Mononuclear cell (primary cell): ENCODE results near the gene CAMK1D. TPM values are rescaled to one million over a fixed set of nuclear protein-coding genes. Genes with fewer than 3 reads are reported as not detected.

Source experiments
- H3K27me3 ChIP-seq: 2 replicates; pipeline ENCODE4 v1.6.0; 2011; ENCODE audit warnings: low read length, control low read depth; ENCODE audit not compliant: insufficient read depth
- H3K4me1 ChIP-seq: 2 replicates; pipeline ENCODE4 v1.5.1; 2011; ENCODE audit warnings: mild to moderate bottlenecking, low read length, control low read depth; ENCODE audit not compliant: insufficient read depth
- H3K4me3 ChIP-seq: 2 replicates; pipeline ENCODE4 v1.5.1; 2011; ENCODE audit warnings: mild to moderate bottlenecking, low read length, moderate library complexity
- H3K9me3 ChIP-seq: 2 replicates; pipeline ENCODE4 v1.5.1; 2011; ENCODE audit warnings: low read depth, mild to moderate bottlenecking, control low read depth, low read length
- total RNA-seq: library from RNA; depleted of rRNA; stranded (reverse); fragments of >200 nt; gene quantifications from one replicate; pipeline ENCODE4 v1.2.3, GENCODE V29; 2012

The CAMK1D gene
- total RNA-seq, 1 donor, result 11.0 TPM

GRCh38 chr10:12874501-12874900 lies 525.2 kb downstream of the CAMK1D start:
- H3K4me1 ChIP-seq, result no peaks in the 10 kb centered on the region
- no peaks in the 10 kb centered on the region for H3K9me3 ChIP-seq
- H3K4me3 ChIP-seq, result no peak overlapping the region
- no peaks in the 10 kb centered on the region for H3K27me3 ChIP-seq

GRCh38 chr10:12875100-12875499 lies 525.8 kb downstream of the CAMK1D start:
- Histone ChIP-seq H3K27me3 (no peaks in the 10 kb centered on the region), H3K9me3 (no peaks in the 10 kb centered on the region), H3K4me1 (no peaks in the 10 kb centered on the region)

GRCh38 chr10:12876266-12876665 lies 526.9 kb downstream of the CAMK1D start:
- H3K4me1 ChIP-seq, result no peaks in the 10 kb centered on the region
- no peaks in the 10 kb centered on the region for H3K9me3 ChIP-seq
- H3K4me3 ChIP-seq, result no peak overlapping the region
- no peaks in the 10 kb centered on the region for H3K27me3 ChIP-seq

More at GRCh38 chr10:12875100-12875499, 525.8 kb downstream of the CAMK1D start:
- no peak overlapping the region for H3K4me3 ChIP-seq

- H3K4me3 ChIP-seq, result no peak overlapping the region
- no peaks in the 10 kb centered on the region for H3K4me1 ChIP-seq
- H3K9me3 ChIP-seq, result no peaks in the 10 kb centered on the region
- no peaks in the 10 kb centered on the region for H3K27me3 ChIP-seq
Observed at GRCh38 chr10:12877150-12877549, 527.8 kb downstream of the CAMK1D start.

GRCh38 chr10:12880423-12880822 lies 531.1 kb downstream of the CAMK1D start:
- Histone ChIP-seq H3K27me3 (no peaks in the 10 kb centered on the region), H3K4me1 (no peaks in the 10 kb centered on the region), H3K4me3 (no peak overlapping the region), H3K9me3 (no peaks in the 10 kb centered on the region)

GRCh38 chr10:12884851-12885250 lies 535.5 kb downstream of the CAMK1D start:
- H3K27me3 ChIP-seq, result no peaks in the 10 kb centered on the region
- no peak overlapping the region for H3K4me3 ChIP-seq
- H3K4me1 ChIP-seq, result no peaks in the 10 kb centered on the region
- H3K9me3 ChIP-seq, result no peaks in the 10 kb centered on the region

Other genes starting within 250 kb of the CAMK1D start
- gene SEC61A2, start 219.9 kb upstream of the CAMK1D start, total RNA-seq, result 13.1 TPM
- 10.8 TPM for gene NUDT5, start 153.7 kb upstream of the CAMK1D start, total RNA-seq
- 91.0 TPM for gene CDC123, start 153.4 kb upstream of the CAMK1D start, total RNA-seq